Measurements from ENCODE around the gene TTLL10. TPM values are rescaled to one million over a fixed set of nuclear protein-coding genes. Genes with fewer than 3 reads are reported as not detected.

The TTLL10 gene
- polyA plus RNA-seq, 1 of the 3 experiments (the other 2 are of a cell fraction), result not detected

DNA sequence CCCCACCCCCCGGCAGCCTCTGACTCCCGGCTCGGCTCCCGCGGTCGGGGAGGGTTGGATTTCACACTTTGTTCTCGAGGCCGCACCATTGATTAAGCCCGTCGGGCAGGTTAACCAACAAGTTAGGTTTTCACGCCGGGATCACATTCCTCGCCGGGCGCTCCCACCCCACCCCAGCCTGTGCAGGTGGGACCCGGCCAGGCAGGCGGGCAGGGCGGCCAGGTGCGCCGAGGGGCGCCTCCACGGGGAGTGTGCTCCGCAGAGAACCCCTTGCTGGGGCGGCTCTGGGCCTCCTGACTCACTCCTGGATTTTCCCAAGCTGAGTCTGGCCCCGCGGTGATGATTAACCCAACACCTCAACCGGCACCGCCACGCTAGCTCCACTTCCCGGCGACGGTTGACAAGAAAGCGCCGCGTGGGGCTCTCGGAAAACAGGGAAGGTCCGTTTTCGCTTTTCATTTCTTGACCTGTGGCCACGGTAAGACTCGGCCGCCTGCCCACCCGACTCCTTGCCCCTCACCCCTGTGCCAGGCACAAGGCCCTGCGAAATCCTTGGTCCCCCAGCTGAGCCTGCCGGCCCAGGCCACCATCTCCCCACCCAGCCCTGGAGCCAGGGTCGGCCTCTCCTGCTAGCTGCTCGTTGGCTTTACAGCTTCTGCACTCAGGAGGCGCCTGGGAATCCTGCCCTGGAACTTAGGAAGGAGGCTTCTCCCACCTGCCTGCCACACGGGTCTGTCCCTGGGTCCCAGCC, 8.8 kb upstream of the TTLL10 start:
- H3K4me2 ChIP-seq, result no peak overlapping the region
- H3K4me1 ChIP-seq (ENCODE audit: control insufficient read depth in 1 of 2, insufficient read depth in 2 of 2, low read depth in 1 of 2, low read length in 1 of 2), result no peaks in the 10 kb centered on the region
- no peaks in the 10 kb centered on the region for H3K9me3 ChIP-seq
- no peak overlapping the region for H3K4me3 ChIP-seq (ENCODE audit: low read depth in 2 of 2, low read length in 1 of 2)
- no peak overlapping the region for H3K9ac ChIP-seq
- DNase-seq, result no peak
- no peaks in the 10 kb centered on the region for H3F3A ChIP-seq (replicated peaks; ENCODE audit: insufficient read depth)
- no peak overlapping the region for H2AFZ ChIP-seq (ENCODE audit: low read depth)
- TF ChIP-seq NFIC (IDR thresholded peaks at IDR 0.05; ENCODE audit: borderline replicate concordance) (no peak), EZH2phosphoT487 (IDR thresholded peaks at IDR 0.05; ENCODE audit: borderline replicate concordance, low read depth) (no peak), RFX5 (IDR thresholded peaks at IDR 0.05; ENCODE audit: low read length) (no peak), RCOR1 (IDR thresholded peaks at IDR 0.05; ENCODE audit: low read length) (no peak), TCF12 (IDR thresholded peaks at IDR 0.05) (no peak)
- CTCF ChIA-PET, result no interaction called here
- no peaks in the 10 kb centered on the region for H3K27me3 ChIP-seq (ENCODE audit: insufficient read depth)
- H3K36me3 ChIP-seq (replicated peaks in 1 of 2; ENCODE audit: control insufficient read depth in 1 of 2, insufficient read depth in 2 of 2, low read length in 1 of 2), result no peaks in the 10 kb centered on the region
- H3K79me2 ChIP-seq (ENCODE audit: insufficient read depth), result no peaks in the 10 kb centered on the region
- POLR2A ChIA-PET, result no interaction called here
- 59% methylated on average over 23 of the region's 48 CpGs for WGBS (ENCODE audit: low lambda C conversion rate)
- H3K9me2 ChIP-seq, result no peaks in the 10 kb centered on the region
- no peak overlapping the region for H3K27ac ChIP-seq (ENCODE audit: low read depth in 2 of 2, low read length in 1 of 2)
- H4K20me1 ChIP-seq (ENCODE audit: insufficient read depth), result no peaks in the 10 kb centered on the region

DNA sequence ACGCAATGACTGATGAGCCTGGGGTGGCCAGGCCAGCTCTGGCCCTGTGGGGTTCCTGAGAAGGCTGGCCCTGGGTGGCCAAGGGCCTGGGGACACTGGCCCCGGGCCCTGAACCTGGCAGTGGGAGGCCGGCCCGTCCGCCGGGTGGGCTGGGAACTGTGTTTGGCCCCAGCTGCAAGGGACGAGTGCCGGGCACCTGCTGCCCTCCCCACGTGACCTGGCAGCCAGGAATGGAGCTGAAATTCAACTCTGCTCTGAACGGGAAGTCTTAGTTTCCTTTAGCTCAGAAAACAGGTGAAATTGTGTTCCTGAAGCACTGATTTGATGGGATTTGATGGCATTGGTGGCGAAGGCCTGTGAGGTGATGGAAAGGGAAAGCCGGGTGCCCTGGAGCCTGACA, 8.2 kb upstream of the TTLL10 start:
- Histone ChIP-seq H4K20me1 (ENCODE audit: insufficient read depth) (no peaks in the 10 kb centered on the region), H3K9ac (no peak overlapping the region), H3K36me3 (replicated peaks in 1 of 2; ENCODE audit: control insufficient read depth in 1 of 2, insufficient read depth in 2 of 2, low read length in 1 of 2) (no peaks in the 10 kb centered on the region), H3F3A (replicated peaks; ENCODE audit: insufficient read depth) (no peaks in the 10 kb centered on the region), H3K79me2 (ENCODE audit: insufficient read depth) (no peaks in the 10 kb centered on the region), H3K27me3 (ENCODE audit: insufficient read depth) (no peaks in the 10 kb centered on the region), H3K9me2 (no peaks in the 10 kb centered on the region), H3K27ac (ENCODE audit: low read depth in 2 of 2, low read length in 1 of 2) (no peak overlapping the region), H3K9me3 (no peaks in the 10 kb centered on the region), H2AFZ (ENCODE audit: low read depth) (no peak overlapping the region), H3K4me2 (no peak overlapping the region), H3K4me3 (ENCODE audit: low read depth in 2 of 2, low read length in 1 of 2) (no peak overlapping the region), H3K4me1 (ENCODE audit: control insufficient read depth in 1 of 2, insufficient read depth in 2 of 2, low read depth in 1 of 2, low read length in 1 of 2) (no peaks in the 10 kb centered on the region)
- 68% methylated on average over 8 of the region's 12 CpGs for WGBS (ENCODE audit: low lambda C conversion rate)
- DNase-seq, result no peak
- ChIA-PET POLR2A (no interaction called here), CTCF (no interaction called here)
- TF ChIP-seq USF2 (IDR thresholded peaks at IDR 0.05; ENCODE audit: borderline replicate concordance, low read depth, low read length), result no peak
- TF ChIP-seq NRF1 (IDR thresholded peaks at IDR 0.05; ENCODE audit: low read depth, low read length), result no peak
- TF ChIP-seq TCF12 (IDR thresholded peaks at IDR 0.05), result no peak
- TF ChIP-seq, protein P1, sequence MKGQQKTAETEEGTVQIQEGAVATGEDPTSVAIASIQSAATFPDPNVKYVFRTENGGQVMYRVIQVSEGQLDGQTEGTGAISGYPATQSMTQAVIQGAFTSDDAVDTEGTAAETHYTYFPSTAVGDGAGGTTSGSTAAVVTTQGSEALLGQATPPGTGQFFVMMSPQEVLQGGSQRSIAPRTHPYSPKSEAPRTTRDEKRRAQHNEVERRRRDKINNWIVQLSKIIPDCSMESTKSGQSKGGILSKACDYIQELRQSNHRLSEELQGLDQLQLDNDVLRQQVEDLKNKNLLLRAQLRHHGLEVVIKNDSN (IDR thresholded peaks at IDR 0.05; ENCODE audit: borderline replicate concordance, low read depth), result no peak
- TF ChIP-seq POLR2AphosphoS5 (IDR thresholded peaks at IDR 0.05; ENCODE audit: low read depth, low read length), result no peak
- no peak for TF ChIP-seq ELF1 (IDR thresholded peaks at IDR 0.05)
- TF ChIP-seq RCOR1 (IDR thresholded peaks at IDR 0.05; ENCODE audit: low read length), result no peak
- no peak for TF ChIP-seq FOXJ3 (CRISPR knock-in tag; IDR thresholded peaks at IDR 0.05)

Measured in SK-N-SH (cell line).